AG09319 (cell line): ENCODE measurements around the gene KRT80.

Source experiments
- DNase-seq: peaks from one replicate; pipeline ENCODE4 v3.0.0-alpha.2; 2010; ENCODE audit warnings: low read depth; ENCODE audit errors: extremely low read depth
- TF ChIP-seq, protein P1 (sequence below): IDR thresholded peaks from 2 replicates; pipeline ENCODE4 v1.5.1; 2011; ENCODE audit warnings: low read depth, mild to moderate bottlenecking, inconsistent platforms, low read length, moderate library complexity

The KRT80 gene

DNA sequence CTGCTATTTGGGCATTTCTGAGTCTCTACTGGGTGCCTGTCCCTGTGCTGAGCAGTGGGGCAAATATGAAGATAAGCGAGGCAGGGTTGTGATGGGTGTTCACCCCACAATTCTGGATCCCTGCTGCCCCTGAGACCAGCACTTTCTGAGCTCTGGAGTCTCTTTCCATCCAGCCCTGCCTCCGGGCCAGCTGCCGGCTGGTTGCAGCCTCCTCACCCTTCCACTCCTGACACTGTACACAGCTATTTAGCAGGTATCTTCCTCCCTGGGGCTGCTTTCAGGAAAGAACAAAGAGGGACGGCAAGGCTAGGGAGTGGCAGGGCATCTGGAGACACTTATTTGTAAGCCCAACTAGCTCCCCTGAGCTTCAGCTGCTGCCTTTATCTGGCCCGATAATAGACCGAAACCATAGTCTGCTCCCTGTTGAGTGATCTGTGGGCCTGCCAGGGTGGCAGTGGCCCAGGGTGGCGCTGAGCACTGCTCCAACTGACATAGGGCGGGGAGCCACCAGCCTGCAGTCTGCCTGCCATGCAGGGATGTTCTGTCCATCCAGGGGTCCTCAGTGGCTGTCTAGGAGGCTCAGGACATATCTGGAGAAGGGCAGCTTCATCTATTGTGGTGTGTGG lies 7.6 kb upstream of the KRT80 start:
- no peak for DNase-seq
- TF ChIP-seq, protein P1, sequence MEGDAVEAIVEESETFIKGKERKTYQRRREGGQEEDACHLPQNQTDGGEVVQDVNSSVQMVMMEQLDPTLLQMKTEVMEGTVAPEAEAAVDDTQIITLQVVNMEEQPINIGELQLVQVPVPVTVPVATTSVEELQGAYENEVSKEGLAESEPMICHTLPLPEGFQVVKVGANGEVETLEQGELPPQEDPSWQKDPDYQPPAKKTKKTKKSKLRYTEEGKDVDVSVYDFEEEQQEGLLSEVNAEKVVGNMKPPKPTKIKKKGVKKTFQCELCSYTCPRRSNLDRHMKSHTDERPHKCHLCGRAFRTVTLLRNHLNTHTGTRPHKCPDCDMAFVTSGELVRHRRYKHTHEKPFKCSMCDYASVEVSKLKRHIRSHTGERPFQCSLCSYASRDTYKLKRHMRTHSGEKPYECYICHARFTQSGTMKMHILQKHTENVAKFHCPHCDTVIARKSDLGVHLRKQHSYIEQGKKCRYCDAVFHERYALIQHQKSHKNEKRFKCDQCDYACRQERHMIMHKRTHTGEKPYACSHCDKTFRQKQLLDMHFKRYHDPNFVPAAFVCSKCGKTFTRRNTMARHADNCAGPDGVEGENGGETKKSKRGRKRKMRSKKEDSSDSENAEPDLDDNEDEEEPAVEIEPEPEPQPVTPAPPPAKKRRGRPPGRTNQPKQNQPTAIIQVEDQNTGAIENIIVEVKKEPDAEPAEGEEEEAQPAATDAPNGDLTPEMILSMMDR = no peak

- DNase-seq = no peak
- TF ChIP-seq, protein P1 = no peak
These were observed 6.8 kb upstream of the KRT80 start for GRCh38 chr12:52198454-52199215.

DNA sequence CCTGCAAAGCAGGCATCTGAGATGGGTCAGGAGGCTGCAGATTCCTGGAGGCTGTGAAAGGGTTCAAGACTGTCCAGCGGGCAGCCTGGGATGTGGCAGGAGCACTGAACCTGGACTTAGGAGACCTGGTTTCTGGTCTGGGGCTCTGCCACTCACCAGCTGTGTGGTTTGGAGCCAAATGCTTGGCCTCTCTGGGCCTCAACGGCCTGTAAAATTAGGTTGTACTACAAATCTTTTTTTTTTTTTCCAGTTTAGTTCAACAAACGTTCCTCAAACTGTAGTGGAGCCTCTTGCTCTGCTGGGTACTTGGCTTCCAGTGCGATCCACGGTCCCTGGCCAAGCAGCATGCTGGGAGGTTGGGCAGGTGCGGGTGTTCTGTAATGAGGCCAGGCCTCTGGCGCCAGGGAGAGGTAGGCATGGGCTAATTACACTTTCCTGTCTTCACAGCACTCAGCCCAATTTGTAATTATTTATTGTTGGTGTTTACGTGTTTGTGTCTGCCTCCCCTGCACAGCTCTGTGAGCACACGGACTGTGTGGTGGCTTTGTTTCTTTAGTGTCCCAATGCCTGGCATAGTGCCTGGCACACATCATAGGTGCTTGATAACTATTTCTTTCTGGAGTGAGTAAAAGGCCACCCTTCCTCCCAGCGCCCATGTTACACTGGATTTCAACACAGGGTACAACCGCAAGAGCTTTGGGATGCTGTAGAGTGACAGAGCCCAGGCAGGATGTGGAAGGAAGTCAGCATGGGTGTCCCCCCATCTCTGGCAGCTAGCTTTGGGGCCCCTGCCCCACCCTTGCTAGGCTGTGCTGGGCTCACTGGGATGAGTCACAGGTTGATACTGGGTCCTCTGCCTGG lies 5.8 kb upstream of the KRT80 start:
- TF ChIP-seq, protein P1 = no peak
- DNase-seq = no peak

- no peak for DNase-seq
- TF ChIP-seq, protein P1 = no peak
These were observed 3.4 kb upstream of the KRT80 start for GRCh38 chr12:52195065-52195730.

DNA sequence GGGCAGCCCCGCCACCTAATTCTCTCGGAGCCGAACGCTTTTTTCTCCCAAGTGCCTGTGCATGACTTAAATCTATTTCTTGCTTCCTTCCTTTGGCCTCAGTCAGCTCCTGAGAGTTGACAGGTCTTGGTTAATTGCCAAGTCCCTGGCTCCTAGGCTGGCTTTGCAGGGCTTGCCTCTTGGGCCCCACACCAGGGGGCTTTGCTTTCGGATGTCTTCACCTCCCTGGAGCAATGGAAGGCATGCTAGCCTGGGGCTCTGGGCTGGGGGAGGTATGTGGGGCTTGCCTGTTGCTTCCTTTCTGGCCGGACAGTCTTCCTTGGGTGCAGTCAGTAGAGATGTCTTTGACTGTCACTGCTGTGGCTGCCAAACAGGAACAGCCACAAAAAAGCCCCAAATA lies 2.2 kb upstream of the KRT80 start:
- no peak for DNase-seq

GRCh38 chr12:52193532-52193931 lies 1.7 kb upstream of the KRT80 start:
- DNase-seq = no peak
- TF ChIP-seq, protein P1 = no peak

More for the DNA sequence above, 2.2 kb upstream of the KRT80 start:
- TF ChIP-seq, protein P1 = no peak
